HG03342 (cell line): ENCODE measurements around the gene TCN2.
"Not testable (repeated sequence)": the region's sequence is repeated elsewhere in the genome, so short reads cannot be mapped to it uniquely, and the experiment has no call there.

Source experiments
- ATAC-seq: cut with Tn5 transposase; IDR thresholded peaks from one replicate; pipeline ENCODE4 v1.9.1; 2021; ENCODE audit warnings: mild to moderate bottlenecking, moderate library complexity; ENCODE audit not compliant: unreplicated experiment

TCN2 gene

DNA sequence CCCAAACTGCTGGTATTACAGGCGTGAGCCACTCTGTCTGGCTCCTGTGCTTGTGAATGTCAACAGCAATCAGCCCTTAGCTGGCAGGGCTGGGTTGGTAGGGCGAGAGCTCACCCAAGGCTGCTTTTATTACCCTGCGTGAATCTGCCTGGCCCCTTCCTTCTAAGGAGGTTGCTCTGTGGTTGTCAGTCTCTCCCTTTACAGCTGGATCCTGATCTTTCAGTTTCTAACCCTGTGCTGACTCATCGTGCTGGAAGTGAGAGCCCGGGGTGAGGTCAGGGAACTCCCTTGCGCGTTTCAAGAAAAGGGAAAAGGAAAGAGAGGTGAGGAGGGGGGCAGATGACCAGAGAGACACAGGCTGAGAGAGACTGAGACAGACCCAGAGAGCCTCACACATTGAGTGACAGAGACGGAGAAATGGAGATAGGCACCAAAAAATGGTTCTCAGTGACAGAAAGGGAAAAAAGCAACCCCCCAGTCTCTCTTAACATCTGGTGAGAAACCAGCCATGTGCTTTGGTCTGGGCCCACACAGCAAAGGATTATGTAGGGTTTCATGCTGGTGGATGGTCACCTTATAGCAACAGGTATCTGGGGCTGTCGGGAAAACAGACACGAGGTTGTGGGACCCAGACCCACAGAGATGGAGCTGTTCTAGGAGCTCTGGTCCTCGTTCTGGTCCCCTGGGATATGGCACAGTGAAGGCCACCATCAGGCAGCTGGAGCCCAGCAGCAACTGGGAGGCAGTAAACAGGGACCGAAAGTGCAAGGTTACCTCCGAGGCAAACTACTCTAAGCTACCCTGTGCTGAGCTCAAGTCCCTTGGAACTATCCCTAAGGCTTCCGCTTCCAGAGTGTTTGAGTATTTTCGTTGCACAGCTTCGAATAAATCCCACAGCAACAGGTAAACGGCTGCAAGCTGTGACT is 2.5 kb downstream of the TCN2 start:
- ATAC-seq, result no peak

- ATAC-seq, result no peak
These were observed 3.3 kb downstream of the TCN2 start for GRCh38 chr22:30610299-30610698.

GRCh38 chr22:30611197-30611596 is 4.2 kb downstream of the TCN2 start:
- no peak for ATAC-seq

- no peak for ATAC-seq
These were observed 5.8 kb downstream of the TCN2 start for GRCh38 chr22:30612789-30613188.

- ATAC-seq, result no peak
These were observed 7.3 kb downstream of the TCN2 start for GRCh38 chr22:30614268-30614667.

- ATAC-seq, result no peak
These were observed 7.9 kb downstream of the TCN2 start for GRCh38 chr22:30614879-30615278.

DNA sequence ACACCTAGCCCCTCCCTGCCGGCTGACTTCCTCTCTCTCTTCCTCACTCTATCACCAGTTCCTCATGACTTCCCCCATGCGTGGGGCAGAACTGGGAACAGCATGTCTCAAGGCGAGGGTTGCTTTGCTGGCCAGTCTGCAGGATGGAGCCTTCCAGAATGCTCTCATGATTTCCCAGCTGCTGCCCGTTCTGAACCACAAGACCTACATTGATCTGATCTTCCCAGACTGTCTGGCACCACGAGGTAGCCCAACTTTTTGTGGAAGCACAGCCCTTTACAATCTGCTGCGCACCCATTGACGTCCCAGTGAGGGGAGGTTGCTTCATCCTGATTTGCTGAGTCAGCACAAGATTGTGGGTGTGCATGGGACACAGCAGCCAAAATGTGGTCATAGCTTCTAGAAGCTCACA is 8.6 kb downstream of the TCN2 start:
- no peak for ATAC-seq

DNA sequence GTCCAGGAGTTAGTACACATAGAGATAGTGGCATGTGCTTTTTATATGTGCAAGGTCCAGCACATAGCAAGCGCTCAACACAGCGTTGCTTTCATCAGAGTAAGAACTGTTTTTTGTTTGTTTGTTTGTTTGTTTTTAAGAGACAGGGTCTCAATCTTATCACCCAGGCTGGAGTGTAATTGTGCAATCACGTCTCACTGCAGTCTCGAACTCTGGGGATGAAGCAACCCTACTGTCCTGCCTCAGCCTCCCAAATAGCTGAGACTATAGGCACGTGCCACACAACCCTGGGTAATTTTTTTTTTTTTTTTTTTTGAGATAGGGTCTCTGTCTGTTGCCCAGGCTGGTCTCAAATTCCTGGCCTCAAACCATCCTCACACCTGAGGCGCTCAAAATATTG is 10.8 kb downstream of the TCN2 start:
- no peak for ATAC-seq

DNA sequence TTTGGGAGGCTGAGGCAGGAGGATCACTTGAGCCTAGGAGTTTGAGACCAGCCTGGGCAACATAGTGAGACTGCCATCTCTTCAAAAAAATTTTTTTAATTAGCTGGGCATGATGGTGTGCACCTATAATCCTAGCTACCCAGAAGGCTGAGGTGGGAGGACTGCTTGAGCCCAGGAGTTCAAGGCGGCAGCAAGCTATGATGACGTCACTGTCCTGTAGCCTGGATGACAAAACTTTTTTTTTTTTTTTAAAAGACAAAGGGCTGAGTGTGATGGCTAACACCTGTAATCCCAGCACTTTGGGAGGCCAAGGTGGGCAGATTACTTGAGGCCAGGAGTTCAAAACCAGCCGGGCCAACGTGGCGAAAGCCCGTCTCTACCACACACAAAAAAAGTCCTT is 12.9 kb downstream of the TCN2 start:
- not testable (repeated sequence) for ATAC-seq

- no peak for ATAC-seq
These were observed 19.4 kb downstream of the TCN2 start for GRCh38 chr22:30626413-30626812.

- ATAC-seq, result no peak
These were observed 20.5 kb downstream of the TCN2 start for GRCh38 chr22:30627471-30627870.

DNA sequence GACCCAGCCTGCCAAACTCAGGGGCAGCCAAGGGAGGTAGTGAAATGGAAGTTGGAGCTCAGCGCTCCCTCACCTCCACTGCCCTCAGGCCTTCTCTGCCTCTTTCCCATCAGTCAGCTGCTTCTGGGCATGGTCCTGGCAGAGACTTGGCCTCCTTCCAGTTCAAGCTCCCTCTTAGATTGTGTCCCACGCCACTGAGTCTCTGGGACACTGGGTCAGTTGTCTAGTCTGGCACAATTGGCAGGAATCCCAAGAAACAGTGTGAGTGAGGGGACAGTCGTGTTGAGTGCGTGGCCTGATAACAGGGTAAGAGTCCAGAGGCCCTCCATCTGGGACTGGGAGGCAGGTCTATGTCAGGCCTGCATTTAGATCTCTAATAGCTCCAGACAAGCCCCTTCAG is 21.5 kb downstream of the TCN2 start:
- ATAC-seq, result no peak

GRCh38 chr22:30631469-30631868 is 24.5 kb downstream of the TCN2 start:
- not testable (repeated sequence) for ATAC-seq

DNA sequence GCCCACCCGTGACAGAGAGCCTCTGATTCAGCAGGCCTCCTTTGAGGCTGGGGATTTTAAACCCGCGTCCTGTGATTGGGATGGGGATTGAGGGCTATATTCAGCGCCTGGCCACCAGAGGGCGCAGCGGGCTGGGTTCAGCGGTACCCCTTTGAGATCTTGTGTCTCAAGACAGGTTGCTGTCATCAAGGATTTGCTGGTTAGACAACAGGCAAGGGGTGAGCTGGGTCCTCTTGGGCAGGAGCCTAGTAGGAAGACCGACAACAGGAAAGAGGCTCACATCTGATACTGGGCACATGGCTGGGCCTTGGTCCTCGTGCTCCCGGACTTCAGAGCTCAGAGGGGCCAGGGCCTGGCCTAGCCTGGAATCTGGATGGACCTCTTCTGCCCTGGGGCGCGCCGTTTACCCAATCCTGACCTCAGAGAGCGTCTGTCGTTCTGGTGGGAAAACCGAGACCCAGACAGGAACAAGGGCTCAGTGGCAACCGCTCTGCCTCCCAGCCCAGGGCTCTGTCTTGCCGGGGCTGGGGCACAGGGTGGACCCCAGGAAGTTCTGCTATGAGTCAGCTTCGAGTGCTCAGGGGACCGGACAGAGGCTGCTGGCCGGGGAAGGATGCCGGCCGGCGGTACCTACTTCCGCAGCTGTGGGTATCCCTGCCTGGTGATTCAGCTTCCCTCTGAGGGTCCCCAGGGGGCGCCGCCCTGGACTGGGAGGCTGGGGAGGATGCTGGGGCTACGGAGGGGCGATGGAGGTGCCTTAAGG is 27.7 kb downstream of the TCN2 start:
- ATAC-seq, result peak; percentile 43

GRCh38 chr22:30635273-30636225 is 28.6 kb downstream of the TCN2 start, which contains the start of gene SLC35E4:
Gene SLC35E4 (plus strand): TSS chr22:30635781. CDS start chr22:30636451, 670 bp downstream.
- peak; percentile 66 for ATAC-seq

DNA sequence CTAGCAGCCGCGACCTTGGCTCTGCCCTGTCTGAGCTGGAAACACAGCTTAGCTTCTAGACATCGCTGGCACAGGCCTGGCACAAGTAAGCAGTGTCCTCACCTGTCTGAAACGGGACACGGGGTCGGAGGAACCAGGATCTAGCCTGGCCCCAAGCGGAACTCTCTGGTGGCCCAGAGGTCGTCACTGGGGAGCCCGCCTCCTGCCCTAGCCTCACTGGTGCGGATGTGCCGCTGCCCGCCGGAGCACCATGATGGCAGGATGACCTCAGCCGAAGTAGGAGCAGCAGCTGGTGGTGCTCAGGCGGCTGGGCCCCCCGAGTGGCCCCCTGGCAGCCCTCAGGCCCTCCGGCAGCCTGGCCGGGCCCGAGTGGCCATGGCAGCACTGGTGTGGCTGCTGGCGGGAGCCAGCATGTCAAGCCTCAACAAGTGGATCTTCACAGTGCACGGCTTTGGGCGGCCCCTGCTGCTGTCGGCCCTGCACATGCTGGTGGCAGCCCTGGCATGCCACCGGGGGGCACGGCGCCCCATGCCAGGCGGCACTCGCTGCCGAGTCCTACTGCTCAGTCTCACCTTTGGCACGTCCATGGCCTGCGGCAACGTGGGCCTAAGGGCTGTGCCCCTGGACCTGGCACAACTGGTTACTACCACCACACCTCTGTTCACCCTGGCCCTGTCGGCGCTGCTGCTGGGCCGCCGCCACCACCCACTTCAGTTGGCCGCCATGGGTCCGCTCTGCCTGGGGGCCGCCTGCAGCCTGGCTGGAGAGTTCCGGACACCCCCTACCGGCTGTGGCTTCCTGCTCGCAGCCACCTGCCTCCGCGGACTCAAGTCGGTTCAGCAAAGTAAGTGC is 29.5 kb downstream of the TCN2 start:
- no peak for ATAC-seq

DNA sequence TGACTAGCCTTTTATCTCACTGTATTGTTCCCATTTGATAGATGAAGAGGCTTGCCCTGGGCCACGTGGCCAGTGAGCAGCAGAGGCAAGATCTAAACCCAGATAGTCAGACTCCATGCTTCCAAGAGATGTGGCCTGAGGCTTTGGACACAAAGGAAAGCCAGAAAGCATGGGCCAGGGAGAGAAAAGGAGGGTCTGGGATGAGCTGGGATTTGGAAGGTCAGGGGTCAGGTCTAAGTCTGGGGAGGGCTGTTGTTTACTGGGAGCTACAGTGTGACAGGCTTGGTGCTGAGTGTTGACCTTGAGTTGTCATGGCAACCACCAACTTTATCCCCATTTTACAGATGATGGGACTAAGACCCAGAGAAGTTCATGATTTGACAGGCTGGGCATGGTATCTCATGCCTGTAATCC is 30.7 kb downstream of the TCN2 start:
- ATAC-seq, result no peak

DNA sequence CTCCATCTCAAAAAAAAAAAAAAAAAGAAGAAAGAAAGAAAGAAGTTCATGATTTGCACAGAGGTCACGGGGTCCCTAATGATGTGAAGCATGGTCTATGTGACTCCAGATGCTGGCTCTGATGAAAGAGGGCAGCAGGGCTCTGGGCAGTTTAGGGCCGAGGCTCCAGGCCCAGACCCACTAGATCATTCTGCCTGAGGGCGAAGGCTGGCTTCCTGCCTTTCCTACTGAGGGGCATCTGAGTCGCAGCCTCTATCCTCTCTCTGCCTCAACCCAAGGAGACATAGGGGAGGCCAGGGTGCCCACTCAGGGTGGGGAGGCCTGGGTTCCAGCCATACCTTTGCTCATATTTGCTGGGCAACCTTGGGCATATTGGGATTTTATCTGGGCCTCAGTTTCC is 33.4 kb downstream of the TCN2 start:
- ATAC-seq, result no peak

DNA sequence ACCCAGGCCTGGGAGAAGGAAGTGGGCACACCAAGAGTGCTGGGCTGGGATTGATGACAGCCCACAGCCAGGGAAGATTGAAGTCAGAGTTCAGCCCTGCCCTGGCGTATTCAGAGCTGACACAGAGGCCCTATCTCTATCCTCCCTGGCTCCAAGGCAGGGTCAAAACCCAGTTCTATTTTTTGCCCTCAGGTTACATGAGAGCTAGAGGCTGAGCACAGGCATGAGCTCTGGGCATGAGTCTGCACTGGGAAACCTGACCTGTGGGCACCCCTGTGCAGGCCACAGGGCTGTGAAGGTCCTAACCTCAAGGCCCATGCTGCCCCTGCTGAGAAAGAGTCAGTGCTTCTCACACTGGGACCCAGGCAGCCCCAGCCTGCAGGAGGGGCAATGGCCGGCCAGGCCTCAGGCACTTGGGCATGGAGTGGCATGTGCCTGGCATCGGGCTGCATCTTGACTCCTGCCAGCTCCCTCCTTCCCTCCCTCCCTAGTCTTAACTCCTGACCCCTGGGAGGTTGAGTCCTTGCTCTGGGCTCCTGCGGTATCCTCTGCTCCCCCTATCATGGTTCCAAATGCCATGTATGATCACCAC is 34.0 kb downstream of the TCN2 start:
- no peak for ATAC-seq
